Prostate gland (tissue), 2 donors: ENCODE data around the gene RTN4RL1. TPM values are rescaled to one million over a fixed set of nuclear protein-coding genes. Genes with fewer than 3 reads are reported as not detected.

Source experiments
- DNase-seq: peaks from one replicate; pipeline ENCODE4 v3.0.0-alpha.2; 2019; ENCODE audit warnings: low spot score
- H3K27ac ChIP-seq, 2 donors: fragments of 200-600 bp; sonication (generic); 2 replicates each; pipeline ENCODE4 v1.5.1; 2017 to 2019
- H3K27me3 ChIP-seq: fragments of 200-600 bp; sonication (generic); replicated peaks from 2 replicates; pipeline ENCODE4 v1.5.1; 2019; ENCODE audit not compliant: insufficient read depth
- H3K36me3 ChIP-seq, 2 donors: fragments of 200-600 bp; sonication (generic); 1 replicate in 1 of 2; 2 replicates in 1 of 2; pipeline versions ENCODE4 v1.5.1 to v1.8.1; 2017 to 2019
- H3K4me1 ChIP-seq: fragments of 200-600 bp; sonication (generic); replicated peaks from 2 replicates; pipeline ENCODE4 v1.5.1; 2019
- H3K4me3 ChIP-seq, 2 donors: fragments of 200-600 bp; sonication (generic); 2 replicates each; pipeline ENCODE4 v1.5.1; 2017 to 2019
- H3K9me3 ChIP-seq: fragments of 200-600 bp; sonication (generic); 2 replicates; pipeline ENCODE4 v1.5.1; 2017
- CTCF ChIP-seq, 4 experiments: fragments of 200-600 bp in 2 of 4; fragments of 450-650 bp in 2 of 4; sonication (generic) in 2 of 4; IDR thresholded peaks; 1 replicate in 3 of 4; 2 replicates in 1 of 4; pipeline ENCODE4 v1.5.1; 2016 to 2019; ENCODE audit warnings: antibody characterized with exemption in 4 of 4, mild to moderate bottlenecking in 2 of 4, moderate library complexity in 2 of 4
- POLR2A ChIP-seq: fragments of 450-650 bp; IDR thresholded peaks from one replicate; pipeline ENCODE4 v1.6.1; 2016; ENCODE audit warnings: antibody characterized with exemption, mild to moderate bottlenecking
- POLR2AphosphoS5 ChIP-seq: sonication (generic); formaldehyde crosslinking; IDR thresholded peaks from one replicate; pipeline ENCODE4 v1.6.1; 2017; ENCODE audit warnings: antibody characterized with exemption
- WGBS: methylation state at CpG from one replicate; pipeline ENCODE4 v1.1.5; 2018; 5-methylcytosine and 5-hydroxymethylcytosine counted together
- intact Hi-C: fragments of 100-400 bp; cut with DNase I; formaldehyde crosslinking; loops from one replicate; pipeline ENCODE4 v1.14.2; 2022
- total RNA-seq, 2 donors: library from RNA; depleted of rRNA; stranded (reverse); fragments of >200 nt; gene quantifications; one replicate each; pipeline ENCODE4 v1.1.0, GENCODE V29; 2016

The RTN4RL1 gene
- total RNA-seq, 2 donors from 2014 or later: 8.3 to 21.5 TPM

GRCh38 chr17:1959871-1960544 is 65.1 kb downstream of the RTN4RL1 start:
- peak overlapping the region; percentile 15 to 38 for H3K27ac ChIP-seq
- 36% methylated on average over 18 of the region's 18 CpGs for WGBS
- no peak for DNase-seq

DNA sequence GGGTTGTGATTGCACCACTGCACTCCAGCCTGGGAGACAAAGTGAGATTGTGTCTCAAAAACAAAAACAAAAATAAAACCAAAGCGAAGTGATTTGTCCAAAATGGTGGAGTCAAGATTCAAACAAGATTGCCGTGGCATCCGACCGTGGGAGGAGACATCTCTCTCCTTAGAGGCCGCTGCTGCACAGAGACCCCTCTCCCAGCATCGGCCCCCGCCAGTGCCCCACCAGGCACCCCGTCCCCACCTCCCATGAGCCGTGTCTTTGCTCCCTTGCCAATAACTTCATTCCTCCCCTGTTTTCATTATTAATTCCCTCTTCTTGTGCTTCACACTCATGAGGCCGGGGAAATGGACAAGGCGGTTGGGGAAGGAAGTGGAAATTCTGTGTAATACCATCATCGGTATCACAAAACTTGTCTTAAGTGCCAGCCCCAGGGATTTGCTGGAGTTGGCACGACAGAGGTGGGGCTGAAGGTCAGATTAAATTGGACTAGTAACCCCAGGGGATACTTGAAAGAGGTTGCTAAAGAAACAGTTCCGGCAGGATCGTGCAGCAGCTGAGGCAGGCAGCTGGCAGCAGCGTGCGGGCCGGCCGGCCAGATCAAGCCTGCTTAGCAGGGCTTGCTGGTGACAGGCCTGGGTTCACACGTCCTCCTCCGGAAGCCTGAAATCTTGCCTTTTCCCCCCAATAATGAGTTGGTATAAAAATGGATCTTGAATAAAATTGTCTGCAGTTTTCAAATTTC is 66.8 kb downstream of the RTN4RL1 start:
- Histone ChIP-seq H3K27ac (no peak overlapping the region), H3K27me3 (no peaks in the 10 kb centered on the region), H3K9me3 (no peaks in the 10 kb centered on the region), H3K4me3 (no peak overlapping the region), H3K4me1 (no peaks in the 10 kb centered on the region), H3K36me3 (no peaks in the 10 kb centered on the region)
- intact Hi-C loops: no loop called here
- TF ChIP-seq CTCF (IDR thresholded peaks at IDR 0.05) (no peak), POLR2A (no peak), POLR2AphosphoS5 (no peak)
- 82% methylated on average over 21 of the region's 21 CpGs for WGBS
- no peak for DNase-seq

More at GRCh38 chr17:1959871-1960544, 65.1 kb downstream of the RTN4RL1 start:
- Histone ChIP-seq H3K9me3 (no peaks in the 10 kb centered on the region), H3K36me3 (no peaks in the 10 kb centered on the region), H3K4me1 (no peaks in the 10 kb centered on the region), H3K27me3 (no peaks in the 10 kb centered on the region), H3K4me3 (no peak overlapping the region)
- intact Hi-C loops: no loop called here
- no peak for TF ChIP-seq CTCF (IDR thresholded peaks at IDR 0.05)
- TF ChIP-seq POLR2A: no peak
- no peak for TF ChIP-seq POLR2AphosphoS5

- Histone ChIP-seq H3K9me3 (no peaks in the 10 kb centered on the region), H3K4me1 (no peaks in the 10 kb centered on the region), H3K27me3 (no peaks in the 10 kb centered on the region), H3K4me3 (no peak overlapping the region), H3K36me3 (no peaks in the 10 kb centered on the region), H3K27ac (no peak overlapping the region)
- DNase-seq: no peak
- intact Hi-C loops: no loop called here
- WGBS: 77% methylated on average over 6 of the region's 6 CpGs
- TF ChIP-seq POLR2AphosphoS5 (no peak), CTCF (IDR thresholded peaks at IDR 0.05) (no peak), POLR2A (no peak)
Observed at GRCh38 chr17:1957037-1957436, 68.1 kb downstream of the RTN4RL1 start.

DNA sequence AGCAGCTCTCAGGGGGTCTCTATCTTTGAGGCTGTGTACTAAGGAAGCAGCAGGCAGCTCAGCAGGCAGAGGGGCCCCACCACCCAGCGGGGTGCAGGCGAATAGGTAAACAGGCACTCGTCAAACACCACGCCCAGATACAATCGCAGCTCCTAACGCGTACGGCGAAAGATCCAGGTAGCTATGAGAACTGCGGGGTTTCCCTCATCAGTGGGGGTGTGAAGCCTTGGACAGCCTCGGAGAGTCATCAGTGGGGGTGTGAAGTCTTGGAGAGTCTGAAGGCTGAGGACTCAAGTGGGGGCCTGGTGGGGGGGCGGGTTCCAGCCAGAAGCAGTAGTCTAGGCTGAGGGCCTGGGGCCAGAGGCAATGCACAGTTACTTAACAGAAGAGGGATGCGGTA is 69.0 kb downstream of the RTN4RL1 start:
- Histone ChIP-seq H3K36me3 (no peaks in the 10 kb centered on the region), H3K9me3 (no peaks in the 10 kb centered on the region), H3K4me3 (no peak overlapping the region), H3K27me3 (no peaks in the 10 kb centered on the region), H3K27ac (no peak overlapping the region), H3K4me1 (no peaks in the 10 kb centered on the region)
- 76% methylated on average over 13 of the region's 13 CpGs for WGBS
- intact Hi-C loops: no loop called here
- no peak for DNase-seq
- TF ChIP-seq POLR2A: no peak
- no peak for TF ChIP-seq CTCF (IDR thresholded peaks at IDR 0.05)
- no peak for TF ChIP-seq POLR2AphosphoS5

DNA sequence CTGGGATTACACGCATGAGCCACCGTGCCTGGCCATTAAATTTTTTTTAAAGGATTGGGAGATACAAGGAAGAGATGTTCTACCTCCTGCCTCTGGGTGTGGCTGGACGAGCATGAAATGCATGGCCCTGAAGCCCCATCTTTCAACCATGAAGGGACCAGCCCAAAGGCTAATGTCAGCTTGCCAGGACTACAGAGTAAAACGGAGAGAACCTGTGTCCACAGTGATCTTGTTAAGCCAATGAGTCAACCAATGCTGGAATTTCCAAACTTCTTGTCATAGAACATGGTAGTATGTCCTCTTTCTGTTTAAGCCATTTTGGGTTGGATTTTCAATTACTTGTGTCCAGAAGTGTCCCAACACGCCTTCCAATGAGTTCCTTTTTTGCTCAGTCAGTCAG is 71.3 kb downstream of the RTN4RL1 start:
- no peak overlapping the region for H3K27ac ChIP-seq
- H3K9me3 ChIP-seq: no peaks in the 10 kb centered on the region
- DNase-seq: no peak
- intact Hi-C loops: no loop called here
- H3K36me3 ChIP-seq: no peaks in the 10 kb centered on the region
- no peaks in the 10 kb centered on the region for H3K27me3 ChIP-seq
- H3K4me1 ChIP-seq: no peaks in the 10 kb centered on the region
- 67% methylated on average over 5 of the region's 5 CpGs for WGBS
- no peak overlapping the region for H3K4me3 ChIP-seq
- TF ChIP-seq POLR2AphosphoS5: no peak
- TF ChIP-seq CTCF (IDR thresholded peaks at IDR 0.05): no peak
- TF ChIP-seq POLR2A: no peak
